Neuronal stem cell (in vitro differentiated cells): Measurements from ENCODE around the gene MTHFD1.
A peak's percentile ranks its signal among the peaks of the same experiment; 100 is the strongest.

Experiments
- DNase-seq: peaks from one replicate; pipeline ENCODE4 v3.0.0-alpha.2; 2013; ENCODE audit warnings: low spot score
- H2AFZ ChIP-seq: one replicate; pipeline ENCODE4 v1.6.1; 2013; ENCODE audit warnings: mild to moderate bottlenecking, low read length, inconsistent platforms
- H2AK5ac ChIP-seq: 2 replicates; pipeline ENCODE4 v1.6.1; 2013; ENCODE audit warnings: low read depth, mild to moderate bottlenecking, inconsistent platforms, low read length, moderate library complexity, mixed read lengths
- H2BK120ac ChIP-seq: 2 replicates; pipeline ENCODE4 v1.6.1; 2013; ENCODE audit warnings: low read depth, mild to moderate bottlenecking, inconsistent platforms, low read length, moderate library complexity, mixed read lengths
- H2BK12ac ChIP-seq: one replicate; pipeline ENCODE4 v1.6.1; 2013; ENCODE audit warnings: low read length, inconsistent platforms
- H2BK15ac ChIP-seq: 2 replicates; pipeline ENCODE4 v1.6.1; 2013; ENCODE audit warnings: mild to moderate bottlenecking, low read length, inconsistent platforms, mixed read lengths
- H2BK5ac ChIP-seq: one replicate; pipeline ENCODE4 v1.6.1; 2013; ENCODE audit warnings: inconsistent platforms, mild to moderate bottlenecking, low read length, moderate library complexity
- H3K14ac ChIP-seq: one replicate; pipeline ENCODE4 v1.6.1; 2013; ENCODE audit warnings: low read length, inconsistent platforms
- H3K18ac ChIP-seq: 2 replicates; pipeline ENCODE4 v1.6.1; 2013; ENCODE audit warnings: low read length, inconsistent platforms
- H3K23ac ChIP-seq: 2 replicates; pipeline ENCODE4 v1.6.1; 2013; ENCODE audit warnings: low read depth, mild to moderate bottlenecking, mixed read lengths, low read length, inconsistent platforms; ENCODE audit not compliant: poor library complexity
- H3K27ac ChIP-seq: replicated peaks from 3 replicates; pipeline ENCODE4 v1.5.1; 2013; ENCODE audit warnings: low read length, inconsistent platforms
- H3K27me3 ChIP-seq, 3 experiments: 2 replicates each; pipeline ENCODE4 v1.6.1; 2013; ENCODE audit warnings: low read length in 3 of 3, mild to moderate bottlenecking in 2 of 3, inconsistent platforms in 1 of 3, low read depth in 1 of 3, mixed read lengths in 1 of 3, moderate library complexity in 1 of 3; ENCODE audit not compliant: control insufficient read depth in 3 of 3, insufficient read depth in 3 of 3
- H3K36me3 ChIP-seq, 2 donors: replicated peaks in 1 of 2; 2 replicates each; pipeline ENCODE4 v1.6.1; 2013; ENCODE audit warnings: low read length in 2 of 2; ENCODE audit not compliant: control insufficient read depth in 2 of 2, insufficient read depth in 2 of 2
- H3K4ac ChIP-seq: 2 replicates; pipeline ENCODE4 v1.6.1; 2013; ENCODE audit warnings: inconsistent platforms, mild to moderate bottlenecking, low read length, moderate library complexity
- H3K4me1 ChIP-seq, 2 donors: 1 replicate in 1 of 2; 2 replicates in 1 of 2; pipeline ENCODE4 v1.6.1; 2013; ENCODE audit warnings: low read length in 2 of 2, low read depth in 1 of 2; ENCODE audit not compliant: control insufficient read depth in 2 of 2, insufficient read depth in 1 of 2
- H3K4me2 ChIP-seq: one replicate; pipeline ENCODE4 v1.6.1; 2013; ENCODE audit warnings: mild to moderate bottlenecking, low read length, inconsistent platforms; ENCODE audit not compliant: insufficient read depth, poor library complexity, severe bottlenecking
- H3K4me3 ChIP-seq, 2 donors: 2 replicates each; pipeline ENCODE4 v1.5.1; 2013; ENCODE audit warnings: low read length in 2 of 2, mild to moderate bottlenecking in 2 of 2, inconsistent platforms in 1 of 2, moderate library complexity in 1 of 2
- H3K79me1 ChIP-seq: one replicate; pipeline ENCODE4 v1.6.1; 2013; ENCODE audit warnings: low read depth, mild to moderate bottlenecking, inconsistent platforms, low read length, moderate library complexity
- H3K9ac ChIP-seq: one replicate; pipeline ENCODE4 v1.6.1; 2013; ENCODE audit warnings: mild to moderate bottlenecking, low read depth, low read length, inconsistent platforms; ENCODE audit not compliant: poor library complexity
- H3K9me3 ChIP-seq, 2 donors: replicated peaks in 1 of 2; 2 replicates each; pipeline versions ENCODE3 to v1.6.1; 2013; ENCODE audit warnings: low read length in 2 of 2, mild to moderate bottlenecking in 2 of 2, inconsistent platforms in 1 of 2, low read depth in 1 of 2, mixed read lengths in 1 of 2, moderate library complexity in 1 of 2; ENCODE audit not compliant: control insufficient read depth in 2 of 2, insufficient read depth in 1 of 2
- H4K8ac ChIP-seq: one replicate; pipeline ENCODE4 v1.6.1; 2013; ENCODE audit warnings: low read depth, mild to moderate bottlenecking, inconsistent platforms, low read length, moderate library complexity
- H4K91ac ChIP-seq: one replicate; pipeline ENCODE4 v1.6.1; 2013; ENCODE audit warnings: low read length, low read depth, mild to moderate bottlenecking, inconsistent platforms; ENCODE audit not compliant: poor library complexity
- WGBS, 2 donors: extraction: QIAGEN DNeasy Blood & Tissue Kit; methylation state at CpG; one replicate each; pipeline ENCODE4 v1.1.7; 2013; ENCODE audit warnings: missing lambda C conversion rate in 2 of 2, mixed read lengths in 1 of 2; ENCODE audit not compliant: insufficient read length in 2 of 2, insufficient replicate concordance in 1 of 2; ENCODE audit errors: extremely low coverage in 2 of 2; 5-methylcytosine and 5-hydroxymethylcytosine counted together

Gene MTHFD1

GRCh38 chr14:64501411-64502171 lies 113.4 kb downstream of the MTHFD1 start:
- H3K14ac ChIP-seq = no peak overlapping the region
- peaks cover 0 to 20% of the 10 kb centered on the region in 2 donors for H3K36me3 ChIP-seq
- no peak overlapping the region for H3K23ac ChIP-seq
- H2BK5ac ChIP-seq = no peak overlapping the region
- no peak overlapping the region for H2BK120ac ChIP-seq
- no peak overlapping the region for H2AFZ ChIP-seq
- peak overlapping the region in 1 of 2 donors; percentile 98 for H3K4me3 ChIP-seq
- no peak overlapping the region for H2BK15ac ChIP-seq
- WGBS, 2 donors = no CpG with 5 or more reads among the region's 8 CpGs
- H3K9me3 ChIP-seq = no peaks in the 10 kb centered on the region
- no peaks in the 10 kb centered on the region for H3K79me1 ChIP-seq
- H2BK12ac ChIP-seq = no peak overlapping the region
- H3K4me1 ChIP-seq = peaks cover 8 to 17% of the 10 kb centered on the region in 2 donors
- no peak overlapping the region for H3K4me2 ChIP-seq
- H3K9ac ChIP-seq = no peak overlapping the region
- no peak overlapping the region for H4K8ac ChIP-seq
- no peak overlapping the region for H2AK5ac ChIP-seq
- DNase-seq = no peak
- H3K27me3 ChIP-seq = no peaks in the 10 kb centered on the region
- H3K18ac ChIP-seq = no peak overlapping the region
- H4K91ac ChIP-seq = no peak overlapping the region
- no peak overlapping the region for H3K4ac ChIP-seq
- H3K27ac ChIP-seq = no peak overlapping the region

GRCh38 chr14:64502456-64502855 lies 114.3 kb downstream of the MTHFD1 start:
- peak overlapping the region; percentile 98 for H2AFZ ChIP-seq
- peaks cover 0 to 16% of the 10 kb centered on the region in 2 donors for H3K36me3 ChIP-seq
- no peak overlapping the region for H3K9ac ChIP-seq
- H2BK120ac ChIP-seq = no peak overlapping the region
- H3K9me3 ChIP-seq = no peaks in the 10 kb centered on the region
- no peak overlapping the region for H2AK5ac ChIP-seq
- no peak overlapping the region for H2BK12ac ChIP-seq
- H2BK15ac ChIP-seq = no peak overlapping the region
- no peak for DNase-seq
- no peak overlapping the region for H4K8ac ChIP-seq
- H4K91ac ChIP-seq = no peak overlapping the region
- H3K4ac ChIP-seq = no peak overlapping the region
- H3K14ac ChIP-seq = no peak overlapping the region
- H3K79me1 ChIP-seq = no peaks in the 10 kb centered on the region
- H3K27ac ChIP-seq = no peak overlapping the region
- H3K4me1 ChIP-seq = peaks cover 9 to 23% of the 10 kb centered on the region in 2 donors
- WGBS, 2 donors = no CpG with 5 or more reads among the region's 6 CpGs
- H3K4me3 ChIP-seq = peak overlapping the region in 1 of 2 donors; percentile 98
- H3K4me2 ChIP-seq = peak overlapping the region; percentile 90
- no peaks in the 10 kb centered on the region for H3K27me3 ChIP-seq
- no peak overlapping the region for H3K23ac ChIP-seq
- no peak overlapping the region for H3K18ac ChIP-seq
- H2BK5ac ChIP-seq = no peak overlapping the region

- H3K79me1 ChIP-seq = no peaks in the 10 kb centered on the region
- no peaks in the 10 kb centered on the region for H3K27me3 ChIP-seq
- H2BK12ac ChIP-seq = peak overlapping the region; percentile 93
- H3K27ac ChIP-seq = peak overlapping the region; percentile 99
- H3K14ac ChIP-seq = peak overlapping the region; percentile 94
- H3K18ac ChIP-seq = peak overlapping the region; percentile 99
- H2BK5ac ChIP-seq = peak overlapping the region; percentile 83
- H3K4me2 ChIP-seq = peak overlapping the region; percentile 90
- H3K36me3 ChIP-seq = peaks cover 0 to 13% of the 10 kb centered on the region in 2 donors
- peak overlapping the region; percentile 99 for H2BK120ac ChIP-seq
- peak overlapping the region; percentile 98 for H2AFZ ChIP-seq
- DNase-seq = no peak
- H3K4me3 ChIP-seq = peak overlapping the region; percentile 96 to 98
- H3K23ac ChIP-seq = peak overlapping the region; percentile 99
- peak overlapping the region; percentile 93 for H3K9ac ChIP-seq
- no peak overlapping the region for H3K4ac ChIP-seq
- H4K91ac ChIP-seq = no peak overlapping the region
- H2BK15ac ChIP-seq = no peak overlapping the region
- no peak overlapping the region for H4K8ac ChIP-seq
- H2AK5ac ChIP-seq = peak overlapping the region; percentile 24
- no CpG with 5 or more reads among the region's 29 CpGs for WGBS, 2 donors
- H3K4me1 ChIP-seq = peaks cover 9 to 23% of the 10 kb centered on the region in 2 donors
- H3K9me3 ChIP-seq = no peaks in the 10 kb centered on the region
Measured at GRCh38 chr14:64502887-64503433, 114.8 kb downstream of the MTHFD1 start.
